ENCODE results near the gene CCL1.
"Not testable (repeated sequence)": the region's sequence is repeated elsewhere in the genome, so short reads cannot be mapped to it uniquely, and the experiment has no call there.

CCL1 gene

DNA sequence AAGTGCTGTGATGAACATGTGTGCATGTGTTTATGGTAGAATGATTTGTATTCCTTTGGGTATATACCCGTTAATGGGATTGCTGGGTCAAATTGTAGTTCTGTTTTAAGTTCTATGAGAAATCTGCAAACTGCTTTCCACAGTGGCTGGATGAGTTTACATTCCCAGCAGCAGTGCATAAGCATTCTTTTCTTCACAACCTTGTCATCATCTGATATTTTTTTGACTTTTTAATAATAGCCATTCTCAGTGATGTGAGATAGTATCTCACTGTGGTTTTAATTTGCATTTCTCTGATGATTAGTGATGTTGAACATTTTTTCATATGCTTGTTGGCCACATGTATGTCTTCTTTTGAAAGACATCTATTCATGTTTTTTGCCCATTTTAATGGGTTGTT lies 25.3 kb downstream of the CCL1 start:
- TF ChIP-seq, protein P1, sequence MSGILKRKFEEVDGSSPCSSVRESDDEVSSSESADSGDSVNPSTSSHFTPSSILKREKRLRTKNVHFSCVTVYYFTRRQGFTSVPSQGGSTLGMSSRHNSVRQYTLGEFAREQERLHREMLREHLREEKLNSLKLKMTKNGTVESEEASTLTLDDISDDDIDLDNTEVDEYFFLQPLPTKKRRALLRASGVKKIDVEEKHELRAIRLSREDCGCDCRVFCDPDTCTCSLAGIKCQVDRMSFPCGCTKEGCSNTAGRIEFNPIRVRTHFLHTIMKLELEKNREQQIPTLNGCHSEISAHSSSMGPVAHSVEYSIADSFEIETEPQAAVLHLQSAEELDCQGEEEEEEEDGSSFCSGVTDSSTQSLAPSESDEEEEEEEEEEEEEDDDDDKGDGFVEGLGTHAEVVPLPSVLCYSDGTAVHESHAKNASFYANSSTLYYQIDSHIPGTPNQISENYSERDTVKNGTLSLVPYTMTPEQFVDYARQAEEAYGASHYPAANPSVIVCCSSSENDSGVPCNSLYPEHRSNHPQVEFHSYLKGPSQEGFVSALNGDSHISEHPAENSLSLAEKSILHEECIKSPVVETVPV (CRISPR knock-in tag; IDR thresholded peaks at IDR 0.05), result no peak
- TF ChIP-seq ZC3H10 (CRISPR knock-in tag; IDR thresholded peaks at IDR 0.05) (no peak), ZNF8 (CRISPR knock-in tag; IDR thresholded peaks at IDR 0.05) (no peak), TOX (CRISPR knock-in tag; IDR thresholded peaks at IDR 0.05; ENCODE audit: borderline replicate concordance) (no peak), ZFP3 (CRISPR knock-in tag; IDR thresholded peaks at IDR 0.05) (no peak), ZNF565 (CRISPR knock-in tag; conservative IDR thresholded peaks at IDR 0.05; ENCODE audit: low read depth) (no peak), OSR1 (CRISPR knock-in tag; IDR thresholded peaks at IDR 0.05) (no peak), ISL1 (CRISPR knock-in tag; IDR thresholded peaks at IDR 0.05) (no peak)
- ATAC-seq, result no peak

DNA sequence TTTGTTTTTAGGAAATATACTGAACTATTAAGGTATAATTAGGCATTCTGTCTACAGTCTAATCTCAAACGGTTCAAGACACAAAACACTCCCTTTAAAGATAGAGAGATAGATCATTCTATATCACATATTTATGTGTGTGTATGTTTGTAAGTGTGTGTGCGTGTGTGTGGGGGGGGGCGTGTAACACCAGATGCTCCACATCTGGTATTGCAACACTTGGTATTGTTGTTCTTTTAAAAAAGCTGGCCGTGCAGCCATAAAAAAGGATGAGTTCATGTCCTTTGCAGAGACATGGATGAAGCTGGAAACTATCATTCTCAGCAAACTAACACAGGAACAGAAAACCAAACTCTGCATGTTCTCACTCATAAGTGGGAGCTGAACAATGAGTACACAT lies 35.5 kb downstream of the CCL1 start:
- ATAC-seq, result not testable (repeated sequence)

DNA sequence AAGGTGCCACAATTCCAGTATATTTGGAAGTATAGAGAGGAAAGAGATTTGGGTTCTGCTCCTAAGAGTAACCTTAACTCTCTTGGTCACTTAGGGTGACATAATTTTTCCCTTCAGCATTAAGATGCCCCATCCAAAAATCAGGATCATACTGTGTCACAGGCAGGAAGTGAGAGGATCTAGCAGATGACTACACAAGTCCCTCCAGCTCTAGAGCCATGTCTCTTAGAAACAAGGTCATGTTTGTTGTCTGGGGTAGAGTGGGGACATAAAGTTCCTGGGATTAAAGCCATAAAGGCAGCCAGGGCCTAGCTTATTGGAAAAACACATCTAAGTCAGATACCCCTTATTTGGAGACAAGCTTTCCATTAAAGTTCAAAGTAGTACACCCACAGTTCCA lies 41.1 kb downstream of the CCL1 start:
- TF ChIP-seq, protein P2, sequence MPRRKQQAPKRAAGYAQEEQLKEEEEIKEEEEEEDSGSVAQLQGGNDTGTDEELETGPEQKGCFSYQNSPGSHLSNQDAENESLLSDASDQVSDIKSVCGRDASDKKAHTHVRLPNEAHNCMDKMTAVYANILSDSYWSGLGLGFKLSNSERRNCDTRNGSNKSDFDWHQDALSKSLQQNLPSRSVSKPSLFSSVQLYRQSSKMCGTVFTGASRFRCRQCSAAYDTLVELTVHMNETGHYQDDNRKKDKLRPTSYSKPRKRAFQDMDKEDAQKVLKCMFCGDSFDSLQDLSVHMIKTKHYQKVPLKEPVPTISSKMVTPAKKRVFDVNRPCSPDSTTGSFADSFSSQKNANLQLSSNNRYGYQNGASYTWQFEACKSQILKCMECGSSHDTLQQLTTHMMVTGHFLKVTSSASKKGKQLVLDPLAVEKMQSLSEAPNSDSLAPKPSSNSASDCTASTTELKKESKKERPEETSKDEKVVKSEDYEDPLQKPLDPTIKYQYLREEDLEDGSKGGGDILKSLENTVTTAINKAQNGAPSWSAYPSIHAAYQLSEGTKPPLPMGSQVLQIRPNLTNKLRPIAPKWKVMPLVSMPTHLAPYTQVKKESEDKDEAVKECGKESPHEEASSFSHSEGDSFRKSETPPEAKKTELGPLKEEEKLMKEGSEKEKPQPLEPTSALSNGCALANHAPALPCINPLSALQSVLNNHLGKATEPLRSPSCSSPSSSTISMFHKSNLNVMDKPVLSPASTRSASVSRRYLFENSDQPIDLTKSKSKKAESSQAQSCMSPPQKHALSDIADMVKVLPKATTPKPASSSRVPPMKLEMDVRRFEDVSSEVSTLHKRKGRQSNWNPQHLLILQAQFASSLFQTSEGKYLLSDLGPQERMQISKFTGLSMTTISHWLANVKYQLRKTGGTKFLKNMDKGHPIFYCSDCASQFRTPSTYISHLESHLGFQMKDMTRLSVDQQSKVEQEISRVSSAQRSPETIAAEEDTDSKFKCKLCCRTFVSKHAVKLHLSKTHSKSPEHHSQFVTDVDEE (CRISPR knock-in tag; IDR thresholded peaks at IDR 0.05), result no peak
- no peak for ATAC-seq

DNA sequence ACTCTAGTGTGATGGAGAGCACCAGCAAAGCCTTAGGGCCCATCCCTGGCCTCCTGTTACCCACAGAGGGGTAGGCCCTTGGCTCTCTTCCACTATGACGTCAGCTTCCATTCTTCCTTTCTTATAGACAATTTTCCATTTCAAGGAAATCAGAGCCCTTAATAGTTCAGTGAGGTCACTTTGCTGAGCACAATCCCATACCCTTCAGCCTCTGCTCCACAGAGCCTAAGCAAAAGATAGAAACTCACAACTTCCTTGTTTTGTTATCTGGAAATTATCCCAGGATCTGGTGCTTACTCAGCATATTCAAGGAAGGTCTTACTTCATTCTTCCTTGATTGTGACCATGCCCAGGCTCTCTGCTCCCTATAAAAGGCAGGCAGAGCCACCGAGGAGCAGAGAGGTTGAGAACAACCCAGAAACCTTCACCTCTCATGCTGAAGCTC lies 44.0 kb downstream of the CCL1 start, which contains the start of gene CCL8:
CCL8 (plus strand) TSS at position 397 of the 445 bp plus-strand sequence. CDS start 67 bp downstream, outside the sequence.
- TF ChIP-seq ZNF8 (CRISPR knock-in tag; IDR thresholded peaks at IDR 0.05) (no peak), BACH2 (CRISPR knock-in tag; IDR thresholded peaks at IDR 0.05; ENCODE audit: borderline replicate concordance) (no peak), RARB (CRISPR knock-in tag; IDR thresholded peaks at IDR 0.05) (no peak), SNAI2 (CRISPR knock-in tag; IDR thresholded peaks at IDR 0.05) (no peak), ESRRG (CRISPR knock-in tag; IDR thresholded peaks at IDR 0.05) (no peak)
- no peak for ATAC-seq

DNA sequence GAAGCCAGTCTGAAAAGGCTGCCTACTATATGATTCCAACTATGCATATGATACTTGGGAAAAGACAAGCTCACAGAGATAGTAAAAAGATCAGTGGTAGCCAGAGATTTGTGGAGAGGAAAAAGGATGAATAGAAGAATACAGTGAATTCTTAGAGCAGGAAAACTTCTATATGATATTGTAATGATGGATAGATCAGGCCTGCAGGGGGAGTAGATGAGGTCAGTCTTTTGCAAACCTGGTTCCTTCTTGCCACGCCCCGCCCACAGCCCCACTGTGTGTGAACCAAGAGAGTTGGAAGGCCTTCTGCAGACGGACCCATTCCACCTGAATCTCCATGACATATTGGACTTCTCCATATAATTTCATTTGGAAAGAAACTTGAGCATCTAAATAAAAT lies 44.6 kb downstream of the CCL1 start:
- ATAC-seq, result no peak
- TF ChIP-seq, protein P3, sequence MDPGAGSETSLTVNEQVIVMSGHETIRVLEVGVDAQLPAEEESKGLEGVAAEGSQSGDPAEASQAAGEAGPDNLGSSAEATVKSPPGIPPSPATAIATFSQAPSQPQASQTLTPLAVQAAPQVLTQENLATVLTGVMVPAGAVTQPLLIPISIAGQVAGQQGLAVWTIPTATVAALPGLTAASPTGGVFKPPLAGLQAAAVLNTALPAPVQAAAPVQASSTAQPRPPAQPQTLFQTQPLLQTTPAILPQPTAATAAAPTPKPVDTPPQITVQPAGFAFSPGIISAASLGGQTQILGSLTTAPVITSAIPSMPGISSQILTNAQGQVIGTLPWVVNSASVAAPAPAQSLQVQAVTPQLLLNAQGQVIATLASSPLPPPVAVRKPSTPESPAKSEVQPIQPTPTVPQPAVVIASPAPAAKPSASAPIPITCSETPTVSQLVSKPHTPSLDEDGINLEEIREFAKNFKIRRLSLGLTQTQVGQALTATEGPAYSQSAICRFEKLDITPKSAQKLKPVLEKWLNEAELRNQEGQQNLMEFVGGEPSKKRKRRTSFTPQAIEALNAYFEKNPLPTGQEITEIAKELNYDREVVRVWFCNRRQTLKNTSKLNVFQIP (CRISPR knock-in tag; IDR thresholded peaks at IDR 0.05; ENCODE audit: borderline replicate concordance, low read depth), result no peak
- TF ChIP-seq, protein P1 (CRISPR knock-in tag; IDR thresholded peaks at IDR 0.05), result no peak
- TF ChIP-seq ESRRG (CRISPR knock-in tag; IDR thresholded peaks at IDR 0.05) (no peak), ISL1 (CRISPR knock-in tag; IDR thresholded peaks at IDR 0.05) (no peak), ZFP3 (CRISPR knock-in tag; IDR thresholded peaks at IDR 0.05) (no peak), TCF4 (CRISPR knock-in tag; IDR thresholded peaks at IDR 0.05; ENCODE audit: borderline replicate concordance) (no peak), ZNF70 (CRISPR knock-in tag; IDR thresholded peaks at IDR 0.05) (no peak), ZNF8 (CRISPR knock-in tag; IDR thresholded peaks at IDR 0.05) (no peak), CSDC2 (CRISPR knock-in tag; IDR thresholded peaks at IDR 0.05) (no peak), BACH2 (CRISPR knock-in tag; IDR thresholded peaks at IDR 0.05; ENCODE audit: borderline replicate concordance) (no peak), PPARA (CRISPR knock-in tag; IDR thresholded peaks at IDR 0.05; ENCODE audit: borderline replicate concordance) (no peak), ZC3H10 (CRISPR knock-in tag; IDR thresholded peaks at IDR 0.05) (no peak)
- TF ChIP-seq, protein P4, sequence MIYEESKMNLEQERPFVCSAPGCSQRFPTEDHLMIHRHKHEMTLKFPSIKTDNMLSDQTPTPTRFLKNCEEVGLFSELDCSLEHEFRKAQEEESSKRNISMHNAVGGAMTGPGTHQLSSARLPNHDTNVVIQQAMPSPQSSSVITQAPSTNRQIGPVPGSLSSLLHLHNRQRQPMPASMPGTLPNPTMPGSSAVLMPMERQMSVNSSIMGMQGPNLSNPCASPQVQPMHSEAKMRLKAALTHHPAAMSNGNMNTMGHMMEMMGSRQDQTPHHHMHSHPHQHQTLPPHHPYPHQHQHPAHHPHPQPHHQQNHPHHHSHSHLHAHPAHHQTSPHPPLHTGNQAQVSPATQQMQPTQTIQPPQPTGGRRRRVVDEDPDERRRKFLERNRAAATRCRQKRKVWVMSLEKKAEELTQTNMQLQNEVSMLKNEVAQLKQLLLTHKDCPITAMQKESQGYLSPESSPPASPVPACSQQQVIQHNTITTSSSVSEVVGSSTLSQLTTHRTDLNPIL (CRISPR knock-in tag; IDR thresholded peaks at IDR 0.05; ENCODE audit: low read depth), result no peak

All from SK-N-SH treated with all-trans-retinoic acid at 6 μM for 48 hours (cell line).